ENCODE results near the gene QKI. TPM values are rescaled to one million over a fixed set of nuclear protein-coding genes. Genes with fewer than 3 reads are reported as not detected.
"Not testable (repeated sequence)": the region's sequence is repeated elsewhere in the genome, so short reads cannot be mapped to it uniquely, and the experiment has no call there.

The QKI gene
- total RNA-seq, 1 experiment from 2014 or later: 88.9 TPM

DNA sequence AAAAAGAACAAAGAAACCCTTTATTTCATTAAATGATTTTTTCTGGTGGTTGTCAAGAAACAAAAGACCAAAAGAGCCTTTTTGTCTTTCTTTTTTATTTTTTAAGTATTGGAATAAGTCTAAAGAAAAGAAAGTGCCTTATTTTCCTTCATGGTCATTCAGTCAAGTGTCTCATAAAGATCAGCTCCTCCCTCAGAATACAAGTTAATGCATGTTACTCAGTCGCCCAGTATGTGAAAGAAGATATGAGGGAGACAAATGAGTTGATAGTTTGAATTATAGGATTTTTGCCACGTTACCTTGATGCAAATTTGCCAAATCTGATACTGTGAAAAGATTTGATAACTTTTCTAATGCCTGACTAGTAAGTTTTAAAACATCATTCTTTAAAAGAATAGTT lies 157.2 kb downstream of the QKI start:
- DNase-seq (ENCODE audit: extremely low read depth, low read depth): no peak

DNA sequence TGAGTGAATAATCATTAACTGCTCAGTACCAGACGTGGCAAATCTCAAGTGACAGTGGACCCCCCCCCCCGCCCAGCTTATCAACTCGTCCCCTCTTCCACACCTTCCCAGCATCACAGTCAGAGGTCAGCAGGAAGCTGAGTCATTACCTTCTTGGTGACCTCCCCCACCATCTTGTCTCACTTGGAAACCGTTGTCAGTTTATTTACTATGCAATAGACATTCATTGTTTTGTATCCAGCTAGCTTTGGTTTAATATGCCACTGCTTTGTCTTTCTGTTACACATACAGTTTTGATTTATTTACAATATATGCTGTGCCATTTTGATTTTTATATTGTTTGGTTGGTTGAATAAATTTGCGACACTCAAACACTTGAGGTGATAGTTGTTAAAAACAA lies 158.1 kb downstream of the QKI start:
- DNase-seq (ENCODE audit: extremely low read depth, low read depth): no peak

GRCh38 chr6:163573503-163574179 lies 159.1 kb downstream of the QKI start:
- no peak for DNase-seq (ENCODE audit: extremely low read depth, low read depth)

- DNase-seq (ENCODE audit: extremely low read depth, low read depth): no peak
Observed at GRCh38 chr6:163576114-163576513, 161.6 kb downstream of the QKI start.

- DNase-seq (ENCODE audit: extremely low read depth, low read depth): no peak
Observed at GRCh38 chr6:163577404-163577803, 162.9 kb downstream of the QKI start.

DNA sequence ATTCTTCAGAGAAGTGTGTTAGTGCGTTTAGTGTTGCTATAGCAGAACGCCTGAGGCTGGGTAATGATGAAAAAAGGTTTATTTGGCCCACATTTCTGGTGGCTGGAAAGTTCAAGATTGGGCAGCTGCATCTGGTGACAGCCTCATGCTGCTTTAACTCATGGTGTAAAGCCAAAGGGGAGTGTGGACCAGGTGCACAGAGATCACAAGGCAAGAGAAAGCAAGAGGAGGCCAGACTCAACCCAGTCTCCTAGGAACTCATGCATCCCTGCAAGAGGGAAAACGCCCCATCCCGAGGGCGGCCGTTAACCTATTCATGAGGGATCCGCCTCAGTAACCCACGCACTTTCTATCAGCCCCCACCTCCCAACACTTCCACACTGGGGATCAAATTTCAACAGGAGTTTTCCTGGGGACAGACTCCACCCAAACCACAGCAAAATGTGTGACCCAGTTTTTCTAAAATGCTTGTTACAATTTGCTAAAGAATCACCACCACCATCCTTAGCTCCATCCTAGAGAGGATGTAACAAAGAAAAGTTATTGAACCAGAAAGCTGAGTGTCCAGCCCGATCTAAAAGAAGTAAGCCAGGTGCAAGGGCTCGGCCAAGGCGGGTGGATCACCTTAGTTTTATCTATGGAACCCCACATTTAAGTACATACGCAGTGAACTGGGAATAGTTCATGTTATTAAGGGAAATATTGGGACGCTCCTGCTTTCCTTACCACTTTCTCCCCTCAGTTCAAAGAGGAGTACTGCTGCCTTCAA lies 164.8 kb downstream of the QKI start:
- no peak for DNase-seq (ENCODE audit: extremely low read depth, low read depth)

GRCh38 chr6:163579880-163580295 lies 165.4 kb downstream of the QKI start:
- DNase-seq (ENCODE audit: extremely low read depth, low read depth): no peak

DNA sequence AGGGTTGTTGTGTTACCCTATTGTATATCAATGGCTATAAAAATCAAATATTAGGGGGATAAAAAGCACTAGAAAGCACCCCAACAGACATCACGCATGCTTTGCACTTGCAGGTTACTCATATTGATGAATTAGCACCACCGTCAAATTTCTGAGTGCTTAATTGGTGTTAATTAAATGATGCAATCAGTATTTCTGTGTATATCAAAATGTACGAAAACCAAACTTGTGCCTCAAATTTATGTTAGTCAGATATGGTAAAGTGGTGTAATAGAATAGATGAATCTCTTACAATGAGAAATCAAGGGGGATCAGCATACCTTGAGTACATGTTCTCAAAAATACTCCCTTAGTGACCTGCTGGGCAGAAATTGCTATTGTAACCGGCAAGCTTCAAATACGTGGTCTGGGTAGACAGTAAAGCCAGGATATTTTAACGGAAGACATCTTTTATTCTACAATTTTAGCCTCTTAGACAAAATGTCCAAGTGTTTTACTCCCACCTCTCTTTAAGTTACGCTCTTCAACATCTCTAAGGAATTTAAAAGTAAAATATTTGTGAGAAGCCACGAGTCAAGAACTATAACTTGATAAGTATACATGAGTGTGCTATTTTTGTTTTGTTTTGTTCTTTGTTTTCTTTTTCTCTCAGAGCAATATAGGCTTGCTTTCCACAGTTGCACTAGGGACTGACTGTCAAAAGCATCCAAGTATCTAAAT lies 166.0 kb downstream of the QKI start:
- no peak for DNase-seq (ENCODE audit: extremely low read depth, low read depth)

DNA sequence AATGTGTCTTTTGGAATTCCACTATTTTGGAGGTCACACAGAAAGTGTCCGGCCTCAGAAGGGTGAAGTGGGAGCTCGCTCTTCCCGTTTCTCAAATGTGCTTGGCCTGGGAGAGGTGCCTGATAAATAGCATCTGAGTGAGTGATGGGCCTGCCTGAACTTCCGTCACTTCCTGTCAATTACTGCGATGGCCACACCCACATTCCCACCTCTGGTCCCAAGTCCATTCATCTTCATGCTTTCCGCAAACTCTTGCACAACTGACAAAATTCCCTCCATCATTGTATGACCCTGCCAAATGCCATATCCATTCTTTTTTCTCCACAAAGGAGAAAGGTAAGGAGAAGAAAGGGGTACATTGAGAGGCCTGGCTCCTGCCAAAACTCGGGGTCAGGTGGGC lies 169.0 kb downstream of the QKI start:
- DNase-seq (ENCODE audit: extremely low read depth, low read depth): no peak

- DNase-seq (ENCODE audit: extremely low read depth, low read depth): peak; percentile 55
Observed at GRCh38 chr6:163585932-163586437, 171.5 kb downstream of the QKI start.

- no peak for DNase-seq (ENCODE audit: extremely low read depth, low read depth)
Observed at GRCh38 chr6:163586888-163587287, 172.4 kb downstream of the QKI start.

GRCh38 chr6:163588220-163588919 lies 173.9 kb downstream of the QKI start:
- DNase-seq (ENCODE audit: extremely low read depth, low read depth): no peak

- no peak for DNase-seq (ENCODE audit: extremely low read depth, low read depth)
Observed at GRCh38 chr6:163589387-163589786, 174.9 kb downstream of the QKI start.

DNA sequence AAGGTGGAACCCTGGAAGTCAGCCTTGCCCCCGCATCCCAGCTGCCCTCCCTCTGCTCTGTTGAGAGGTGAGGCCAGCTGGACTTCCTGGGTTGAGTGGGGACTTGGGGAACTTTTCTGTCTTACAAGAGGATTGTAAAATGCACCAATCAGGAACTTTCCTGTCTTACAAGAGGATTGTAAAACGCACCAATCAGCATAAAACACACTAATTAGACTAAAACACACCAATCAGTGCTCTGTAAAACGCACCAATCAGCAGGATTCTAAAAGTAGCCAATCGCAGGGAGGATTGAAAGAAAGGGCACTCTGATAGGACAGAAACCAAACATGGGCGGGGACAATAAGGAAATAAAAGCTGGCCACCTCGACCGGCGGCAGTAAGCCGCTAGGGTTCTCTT lies 175.6 kb downstream of the QKI start:
- not testable (repeated sequence) for DNase-seq (ENCODE audit: extremely low read depth, low read depth)

- no peak for DNase-seq (ENCODE audit: extremely low read depth, low read depth)
Observed at GRCh38 chr6:163592872-163593271, 178.4 kb downstream of the QKI start.

GRCh38 chr6:163596174-163596573 lies 181.7 kb downstream of the QKI start:
- DNase-seq (ENCODE audit: extremely low read depth, low read depth): no peak

GRCh38 chr6:163599136-163599535 lies 184.6 kb downstream of the QKI start:
- DNase-seq (ENCODE audit: extremely low read depth, low read depth): no peak

DNA sequence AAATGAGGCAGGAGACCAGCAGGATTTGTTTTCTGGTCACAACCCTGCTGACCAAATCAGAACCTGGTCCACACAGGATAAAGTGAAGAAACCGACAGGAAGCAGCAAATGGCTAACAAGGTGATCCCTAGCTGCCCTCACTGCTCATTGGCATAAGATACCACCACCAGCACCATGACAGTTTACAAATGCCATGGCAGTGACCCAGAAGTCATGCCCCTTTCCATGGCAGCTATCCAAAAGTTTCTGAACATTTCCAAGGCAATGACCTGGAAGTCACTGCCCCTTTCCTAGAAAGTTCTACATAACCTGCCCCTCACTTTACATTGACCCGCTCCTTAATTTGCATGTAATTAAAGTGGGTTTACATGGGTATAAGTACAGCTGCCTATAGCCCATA lies 185.2 kb downstream of the QKI start:
- no peak for DNase-seq (ENCODE audit: extremely low read depth, low read depth)

- DNase-seq (ENCODE audit: extremely low read depth, low read depth): no peak
Observed at GRCh38 chr6:163600331-163600730, 185.8 kb downstream of the QKI start.

DNA sequence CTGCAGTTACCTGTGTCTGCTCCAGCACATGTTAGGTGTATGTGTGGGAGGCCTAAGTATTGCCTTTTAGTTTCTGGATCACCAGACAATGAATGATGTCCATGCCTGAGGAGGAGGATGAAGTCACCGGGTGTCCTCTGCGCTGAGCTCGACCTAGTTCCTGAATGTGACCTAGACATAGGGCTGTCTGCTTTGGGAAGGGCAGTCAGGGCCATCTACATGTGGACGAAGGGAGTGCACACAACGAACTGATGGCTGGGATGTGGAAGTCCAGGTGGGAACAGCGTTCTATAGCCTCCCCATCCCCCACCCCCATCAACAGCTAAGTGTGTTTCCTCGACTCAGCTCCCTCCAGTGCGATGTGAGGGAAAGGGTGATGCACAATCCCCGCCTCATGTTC lies 186.3 kb downstream of the QKI start:
- no peak for DNase-seq (ENCODE audit: extremely low read depth, low read depth)

- DNase-seq (ENCODE audit: extremely low read depth, low read depth): no peak
Observed at GRCh38 chr6:163602851-163603250, 188.3 kb downstream of the QKI start.
